Measurements from ENCODE around the gene PELI2. TPM values are rescaled to one million over a fixed set of nuclear protein-coding genes. Genes with fewer than 3 reads are reported as not detected.

PELI2 gene
- total and polyA plus RNA-seq, 2 experiments from 2014 or later, result 8.0 to 24.5 TPM

DNA sequence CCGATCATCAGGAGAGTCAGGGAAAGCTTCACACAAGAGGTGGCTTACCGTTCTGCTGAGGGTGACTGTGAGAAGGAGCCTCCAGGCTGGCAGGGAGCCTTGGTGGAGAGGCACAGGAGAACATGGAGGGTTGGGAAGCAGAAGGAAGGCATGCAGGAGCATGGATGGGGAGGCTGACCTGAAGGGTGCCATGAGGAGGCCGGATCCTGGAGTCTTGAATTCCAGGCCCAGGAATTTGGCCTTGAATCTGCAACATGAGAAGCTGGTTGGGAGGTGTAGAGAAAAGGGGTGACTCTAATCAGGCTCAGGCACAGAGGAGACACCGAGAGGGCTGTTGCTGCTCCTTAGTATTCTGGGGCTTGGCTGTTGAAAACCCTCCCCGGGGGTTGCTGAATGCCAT is 130.2 kb downstream of the PELI2 start:
- no peaks in the 10 kb centered on the region for H3K4me1 ChIP-seq (ENCODE audit: insufficient read depth)
- H3K27ac ChIP-seq (ENCODE audit: low read depth), result no peak overlapping the region
- no peaks in the 10 kb centered on the region for H3F3A ChIP-seq (replicated peaks; ENCODE audit: low read depth)
- H3K4me3 ChIP-seq, result no peak overlapping the region
- no peaks in the 10 kb centered on the region for H3K36me3 ChIP-seq (ENCODE audit: insufficient read depth)
- no peaks in the 10 kb centered on the region for H3K27me3 ChIP-seq (ENCODE audit: insufficient read depth)
- no peaks in the 10 kb centered on the region; the same call in 1 of the 2 replicates for H4K20me1 ChIP-seq (replicated peaks; ENCODE audit: insufficient read depth)
- no peaks in the 10 kb centered on the region for H3K79me2 ChIP-seq (replicated peaks; ENCODE audit: insufficient read depth)
- Mint-ChIP-seq H3K4me1 (peaks cover 8% of the 10 kb centered on the region), H3K27ac (peak overlapping the region; percentile 56), H3K4me3 (no peak overlapping the region), H3K9me3 (peaks cover 4% of the 10 kb centered on the region; the same call in 2 of the 3 replicates), H3K36me3 (ENCODE audit: low read depth) (peaks cover 5% of the 10 kb centered on the region), H3K27me3 (ENCODE audit: insufficient read depth, low read depth, poor library complexity) (no peaks in the 10 kb centered on the region)
- DNase-seq (ENCODE audit: low spot score) (peak; percentile 50), ATAC-seq (peak; percentile 70)
- H3K4me2 ChIP-seq, result no peak overlapping the region
- no peaks in the 10 kb centered on the region for H3K9me2 ChIP-seq (ENCODE audit: insufficient read depth)
- no peak overlapping the region for H2AFZ ChIP-seq
- TF ChIP-seq STAT1 (IDR thresholded peaks at IDR 0.05; ENCODE audit: unreplicated experiment), result no peak
- TF ChIP-seq EZH2 (IDR thresholded peaks at IDR 0.05; ENCODE audit: low read depth, unreplicated experiment), result no peak
- no peak for TF ChIP-seq CREB1 (CRISPR knock-in tag; IDR thresholded peaks at IDR 0.05; ENCODE audit: low read depth)
- no peak for TF ChIP-seq ZNF114 (CRISPR knock-in tag; IDR thresholded peaks at IDR 0.05)
- TF ChIP-seq, protein P1, sequence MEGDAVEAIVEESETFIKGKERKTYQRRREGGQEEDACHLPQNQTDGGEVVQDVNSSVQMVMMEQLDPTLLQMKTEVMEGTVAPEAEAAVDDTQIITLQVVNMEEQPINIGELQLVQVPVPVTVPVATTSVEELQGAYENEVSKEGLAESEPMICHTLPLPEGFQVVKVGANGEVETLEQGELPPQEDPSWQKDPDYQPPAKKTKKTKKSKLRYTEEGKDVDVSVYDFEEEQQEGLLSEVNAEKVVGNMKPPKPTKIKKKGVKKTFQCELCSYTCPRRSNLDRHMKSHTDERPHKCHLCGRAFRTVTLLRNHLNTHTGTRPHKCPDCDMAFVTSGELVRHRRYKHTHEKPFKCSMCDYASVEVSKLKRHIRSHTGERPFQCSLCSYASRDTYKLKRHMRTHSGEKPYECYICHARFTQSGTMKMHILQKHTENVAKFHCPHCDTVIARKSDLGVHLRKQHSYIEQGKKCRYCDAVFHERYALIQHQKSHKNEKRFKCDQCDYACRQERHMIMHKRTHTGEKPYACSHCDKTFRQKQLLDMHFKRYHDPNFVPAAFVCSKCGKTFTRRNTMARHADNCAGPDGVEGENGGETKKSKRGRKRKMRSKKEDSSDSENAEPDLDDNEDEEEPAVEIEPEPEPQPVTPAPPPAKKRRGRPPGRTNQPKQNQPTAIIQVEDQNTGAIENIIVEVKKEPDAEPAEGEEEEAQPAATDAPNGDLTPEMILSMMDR (conservative IDR thresholded peaks at IDR 0.05; ENCODE audit: low read depth in 2 of 2), result no peak
- no peak for TF ChIP-seq ZNF331 (CRISPR knock-in tag; IDR thresholded peaks at IDR 0.05; ENCODE audit: low read depth)

DNA sequence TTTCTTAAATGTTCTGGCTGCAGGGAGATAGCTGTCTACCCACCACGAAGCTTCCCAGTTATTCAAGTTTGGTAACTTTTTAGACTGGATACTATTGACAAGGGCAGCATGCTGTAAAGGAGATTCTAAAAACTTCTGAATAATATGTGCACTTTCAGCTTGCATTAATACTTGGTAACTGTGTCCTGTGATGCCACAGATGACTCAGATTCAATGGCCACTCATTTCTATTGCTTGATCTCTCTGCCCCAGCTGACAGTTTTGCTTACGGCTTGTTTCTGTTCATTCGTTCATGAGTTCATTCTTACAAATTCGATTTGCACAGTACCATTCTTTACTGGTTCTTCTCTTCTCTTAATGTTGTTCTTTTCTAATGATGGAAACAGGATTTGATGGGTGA is 142.8 kb downstream of the PELI2 start:
- H3K36me3 ChIP-seq (ENCODE audit: insufficient read depth), result no peaks in the 10 kb centered on the region
- no peak overlapping the region for H3K4me3 ChIP-seq
- Mint-ChIP-seq H3K27ac (no peak overlapping the region), H3K4me3 (no peak overlapping the region), H3K36me3 (ENCODE audit: low read depth) (peaks cover 4% of the 10 kb centered on the region; the same call in 1 of the 3 replicates), H3K4me1 (no peaks in the 10 kb centered on the region), H3K27me3 (ENCODE audit: insufficient read depth, low read depth, poor library complexity) (no peaks in the 10 kb centered on the region), H3K9me3 (peaks cover 10% of the 10 kb centered on the region; the same call in 2 of the 3 replicates)
- no peaks in the 10 kb centered on the region for H4K20me1 ChIP-seq (replicated peaks; ENCODE audit: insufficient read depth)
- H3K4me1 ChIP-seq (ENCODE audit: insufficient read depth), result no peaks in the 10 kb centered on the region
- H3F3A ChIP-seq (replicated peaks; ENCODE audit: low read depth), result no peaks in the 10 kb centered on the region
- H3K27ac ChIP-seq (ENCODE audit: low read depth), result no peak overlapping the region
- no peaks in the 10 kb centered on the region for H3K79me2 ChIP-seq (replicated peaks; ENCODE audit: insufficient read depth)
- no peak overlapping the region for H3K4me2 ChIP-seq
- ATAC-seq (no peak), DNase-seq (ENCODE audit: low spot score) (no peak)
- no peak overlapping the region for H2AFZ ChIP-seq
- no peaks in the 10 kb centered on the region for H3K9me2 ChIP-seq (ENCODE audit: insufficient read depth)
- no peaks in the 10 kb centered on the region for H3K27me3 ChIP-seq (ENCODE audit: insufficient read depth)
- TF ChIP-seq EZH2 (IDR thresholded peaks at IDR 0.05; ENCODE audit: low read depth, unreplicated experiment) (no peak), NANOG (IDR thresholded peaks at IDR 0.05; ENCODE audit: borderline replicate concordance) (no peak), CREB1 (CRISPR knock-in tag; IDR thresholded peaks at IDR 0.05; ENCODE audit: low read depth) (no peak), STAT1 (IDR thresholded peaks at IDR 0.05; ENCODE audit: unreplicated experiment) (no peak), ZNF114 (CRISPR knock-in tag; IDR thresholded peaks at IDR 0.05) (no peak), EZH2phosphoT487 (IDR thresholded peaks at IDR 0.05; ENCODE audit: unreplicated experiment) (no peak)
- TF ChIP-seq, protein P2, sequence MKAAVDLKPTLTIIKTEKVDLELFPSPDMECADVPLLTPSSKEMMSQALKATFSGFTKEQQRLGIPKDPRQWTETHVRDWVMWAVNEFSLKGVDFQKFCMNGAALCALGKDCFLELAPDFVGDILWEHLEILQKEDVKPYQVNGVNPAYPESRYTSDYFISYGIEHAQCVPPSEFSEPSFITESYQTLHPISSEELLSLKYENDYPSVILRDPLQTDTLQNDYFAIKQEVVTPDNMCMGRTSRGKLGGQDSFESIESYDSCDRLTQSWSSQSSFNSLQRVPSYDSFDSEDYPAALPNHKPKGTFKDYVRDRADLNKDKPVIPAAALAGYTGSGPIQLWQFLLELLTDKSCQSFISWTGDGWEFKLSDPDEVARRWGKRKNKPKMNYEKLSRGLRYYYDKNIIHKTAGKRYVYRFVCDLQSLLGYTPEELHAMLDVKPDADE (IDR thresholded peaks at IDR 0.05), result no peak
- TF ChIP-seq, protein P3, sequence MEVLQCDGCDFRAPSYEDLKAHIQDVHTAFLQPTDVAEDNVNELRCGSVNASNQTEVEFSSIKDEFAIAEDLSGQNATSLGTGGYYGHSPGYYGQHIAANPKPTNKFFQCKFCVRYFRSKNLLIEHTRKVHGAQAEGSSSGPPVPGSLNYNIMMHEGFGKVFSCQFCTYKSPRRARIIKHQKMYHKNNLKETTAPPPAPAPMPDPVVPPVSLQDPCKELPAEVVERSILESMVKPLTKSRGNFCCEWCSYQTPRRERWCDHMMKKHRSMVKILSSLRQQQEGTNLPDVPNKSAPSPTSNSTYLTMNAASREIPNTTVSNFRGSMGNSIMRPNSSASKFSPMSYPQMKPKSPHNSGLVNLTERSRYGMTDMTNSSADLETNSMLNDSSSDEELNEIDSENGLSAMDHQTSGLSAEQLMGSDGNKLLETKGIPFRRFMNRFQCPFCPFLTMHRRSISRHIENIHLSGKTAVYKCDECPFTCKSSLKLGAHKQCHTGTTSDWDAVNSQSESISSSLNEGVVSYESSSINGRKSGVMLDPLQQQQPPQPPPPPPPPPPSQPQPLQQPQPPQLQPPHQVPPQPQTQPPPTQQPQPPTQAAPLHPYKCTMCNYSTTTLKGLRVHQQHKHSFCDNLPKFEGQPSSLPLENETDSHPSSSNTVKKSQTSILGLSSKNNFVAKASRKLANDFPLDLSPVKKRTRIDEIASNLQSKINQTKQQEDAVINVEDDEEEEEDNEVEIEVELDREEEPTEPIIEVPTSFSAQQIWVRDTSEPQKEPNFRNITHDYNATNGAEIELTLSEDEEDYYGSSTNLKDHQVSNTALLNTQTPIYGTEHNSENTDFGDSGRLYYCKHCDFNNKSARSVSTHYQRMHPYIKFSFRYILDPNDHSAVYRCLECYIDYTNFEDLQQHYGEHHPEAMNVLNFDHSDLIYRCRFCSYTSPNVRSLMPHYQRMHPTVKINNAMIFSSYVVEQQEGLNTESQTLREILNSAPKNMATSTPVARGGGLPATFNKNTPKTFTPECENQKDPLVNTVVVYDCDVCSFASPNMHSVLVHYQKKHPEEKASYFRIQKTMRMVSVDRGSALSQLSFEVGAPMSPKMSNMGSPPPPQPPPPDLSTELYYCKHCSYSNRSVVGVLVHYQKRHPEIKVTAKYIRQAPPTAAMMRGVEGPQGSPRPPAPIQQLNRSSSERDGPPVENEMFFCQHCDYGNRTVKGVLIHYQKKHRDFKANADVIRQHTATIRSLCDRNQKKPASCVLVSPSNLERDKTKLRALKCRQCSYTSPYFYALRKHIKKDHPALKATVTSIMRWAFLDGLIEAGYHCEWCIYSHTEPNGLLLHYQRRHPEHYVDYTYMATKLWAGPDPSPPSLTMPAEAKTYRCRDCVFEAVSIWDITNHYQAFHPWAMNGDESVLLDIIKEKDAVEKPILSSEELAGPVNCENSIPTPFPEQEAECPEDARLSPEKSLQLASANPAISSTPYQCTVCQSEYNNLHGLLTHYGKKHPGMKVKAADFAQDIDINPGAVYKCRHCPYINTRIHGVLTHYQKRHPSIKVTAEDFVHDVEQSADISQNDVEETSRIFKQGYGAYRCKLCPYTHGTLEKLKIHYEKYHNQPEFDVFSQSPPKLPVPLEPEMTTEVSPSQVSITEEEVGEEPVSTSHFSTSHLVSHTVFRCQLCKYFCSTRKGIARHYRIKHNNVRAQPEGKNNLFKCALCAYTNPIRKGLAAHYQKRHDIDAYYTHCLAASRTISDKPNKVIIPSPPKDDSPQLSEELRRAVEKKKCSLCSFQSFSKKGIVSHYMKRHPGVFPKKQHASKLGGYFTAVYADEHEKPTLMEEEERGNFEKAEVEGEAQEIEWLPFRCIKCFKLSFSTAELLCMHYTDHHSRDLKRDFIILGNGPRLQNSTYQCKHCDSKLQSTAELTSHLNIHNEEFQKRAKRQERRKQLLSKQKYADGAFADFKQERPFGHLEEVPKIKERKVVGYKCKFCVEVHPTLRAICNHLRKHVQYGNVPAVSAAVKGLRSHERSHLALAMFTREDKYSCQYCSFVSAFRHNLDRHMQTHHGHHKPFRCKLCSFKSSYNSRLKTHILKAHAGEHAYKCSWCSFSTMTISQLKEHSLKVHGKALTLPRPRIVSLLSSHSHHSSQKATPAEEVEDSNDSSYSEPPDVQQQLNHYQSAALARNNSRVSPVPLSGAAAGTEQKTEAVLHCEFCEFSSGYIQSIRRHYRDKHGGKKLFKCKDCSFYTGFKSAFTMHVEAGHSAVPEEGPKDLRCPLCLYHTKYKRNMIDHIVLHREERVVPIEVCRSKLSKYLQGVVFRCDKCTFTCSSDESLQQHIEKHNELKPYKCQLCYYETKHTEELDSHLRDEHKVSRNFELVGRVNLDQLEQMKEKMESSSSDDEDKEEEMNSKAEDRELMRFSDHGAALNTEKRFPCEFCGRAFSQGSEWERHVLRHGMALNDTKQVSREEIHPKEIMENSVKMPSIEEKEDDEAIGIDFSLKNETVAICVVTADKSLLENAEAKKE (CRISPR knock-in tag; IDR thresholded peaks at IDR 0.05), result no peak
- TF ChIP-seq, protein P1 (conservative IDR thresholded peaks at IDR 0.05; ENCODE audit: low read depth in 2 of 2), result no peak

Measured in GM23338 (cell line).